22Rv1 (cell line): ENCODE measurements around the gene KLHL29.

Source experiments
- H3K27ac ChIP-seq: fragments of 450-650 bp; 2 replicates; pipeline ENCODE4 v1.5.1; 2017
- ZFX ChIP-seq: fragments of 450-650 bp; IDR thresholded peaks from 2 replicates; pipeline ENCODE4 v1.6.1; 2017; ENCODE audit warnings: antibody characterized with exemption, borderline replicate concordance
- TF ChIP-seq, protein P1 (sequence below): fragments of 450-650 bp; IDR thresholded peaks from 2 replicates; pipeline ENCODE4 v1.5.1; 2017; ENCODE audit warnings: mild to moderate bottlenecking

The KLHL29 gene

DNA sequence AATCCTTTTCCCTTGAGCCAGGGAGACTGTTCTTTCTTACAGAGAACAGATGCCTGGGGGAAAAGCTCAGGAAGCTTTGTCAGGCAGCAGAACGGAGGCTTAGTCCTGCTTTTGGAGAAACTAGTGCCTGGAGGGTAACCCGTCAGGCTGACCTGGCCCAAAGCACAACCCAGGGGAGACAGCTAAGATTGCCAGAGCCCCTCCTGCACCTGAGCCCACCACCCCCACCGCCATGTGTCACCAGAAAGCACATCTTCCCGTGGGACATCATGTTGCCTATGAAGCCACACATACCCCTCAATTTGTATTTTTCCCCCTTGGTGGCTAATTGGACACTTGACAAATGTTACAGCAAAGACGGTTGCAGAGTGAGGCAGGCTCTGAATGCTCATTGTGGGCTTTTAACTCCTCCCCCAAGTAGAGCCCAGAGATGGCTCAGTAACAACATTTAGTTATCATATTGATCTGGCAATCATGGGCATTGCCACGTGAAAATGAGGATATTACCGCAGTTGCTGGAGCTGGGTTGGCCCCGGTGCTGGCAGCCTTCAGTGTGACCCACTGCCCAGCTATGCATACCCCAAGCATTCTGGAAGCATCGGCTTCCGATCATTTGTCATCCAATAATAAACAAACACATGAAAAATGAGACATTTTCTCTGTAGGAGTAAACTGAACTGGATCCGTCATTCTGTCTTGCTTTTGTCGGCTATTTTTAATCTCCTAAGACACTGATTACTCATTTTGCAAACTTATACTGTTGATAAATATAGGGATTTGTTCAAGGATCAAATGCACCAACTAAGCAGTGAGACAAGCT is 312.5 kb downstream of the KLHL29 start:
- H3K27ac ChIP-seq: no peak overlapping the region
- TF ChIP-seq ZFX: no peak
- TF ChIP-seq, protein P1, sequence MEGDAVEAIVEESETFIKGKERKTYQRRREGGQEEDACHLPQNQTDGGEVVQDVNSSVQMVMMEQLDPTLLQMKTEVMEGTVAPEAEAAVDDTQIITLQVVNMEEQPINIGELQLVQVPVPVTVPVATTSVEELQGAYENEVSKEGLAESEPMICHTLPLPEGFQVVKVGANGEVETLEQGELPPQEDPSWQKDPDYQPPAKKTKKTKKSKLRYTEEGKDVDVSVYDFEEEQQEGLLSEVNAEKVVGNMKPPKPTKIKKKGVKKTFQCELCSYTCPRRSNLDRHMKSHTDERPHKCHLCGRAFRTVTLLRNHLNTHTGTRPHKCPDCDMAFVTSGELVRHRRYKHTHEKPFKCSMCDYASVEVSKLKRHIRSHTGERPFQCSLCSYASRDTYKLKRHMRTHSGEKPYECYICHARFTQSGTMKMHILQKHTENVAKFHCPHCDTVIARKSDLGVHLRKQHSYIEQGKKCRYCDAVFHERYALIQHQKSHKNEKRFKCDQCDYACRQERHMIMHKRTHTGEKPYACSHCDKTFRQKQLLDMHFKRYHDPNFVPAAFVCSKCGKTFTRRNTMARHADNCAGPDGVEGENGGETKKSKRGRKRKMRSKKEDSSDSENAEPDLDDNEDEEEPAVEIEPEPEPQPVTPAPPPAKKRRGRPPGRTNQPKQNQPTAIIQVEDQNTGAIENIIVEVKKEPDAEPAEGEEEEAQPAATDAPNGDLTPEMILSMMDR: no peak

DNA sequence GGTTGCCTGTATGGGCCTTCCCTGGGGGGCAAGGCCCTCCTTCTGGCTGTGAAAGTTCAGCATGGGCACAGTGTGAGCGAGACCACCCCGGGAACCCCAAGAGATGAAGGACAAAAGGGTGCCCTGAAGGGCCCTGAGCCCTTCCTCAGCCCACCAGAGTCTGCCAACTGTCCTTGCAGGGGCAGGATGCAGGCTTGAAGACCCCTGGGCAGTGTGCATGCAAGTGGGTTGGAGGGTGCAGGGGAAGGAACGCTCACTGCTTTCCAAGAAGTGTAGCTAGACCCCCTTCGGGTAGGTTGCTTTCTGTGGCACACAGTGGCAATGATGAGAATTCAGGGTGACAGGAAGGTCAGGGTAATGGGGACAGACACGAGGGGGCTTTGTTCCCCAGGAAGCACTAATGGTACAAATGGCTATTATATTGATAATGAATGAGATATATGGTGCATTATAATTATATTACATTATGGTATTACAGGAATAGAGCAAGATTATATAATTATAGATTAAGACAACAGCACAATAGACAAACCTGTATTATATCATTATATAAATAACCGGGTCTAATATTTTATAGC is 313.2 kb downstream of the KLHL29 start:
- H3K27ac ChIP-seq: no peak overlapping the region
- no peak for TF ChIP-seq ZFX
- TF ChIP-seq, protein P1: no peak

DNA sequence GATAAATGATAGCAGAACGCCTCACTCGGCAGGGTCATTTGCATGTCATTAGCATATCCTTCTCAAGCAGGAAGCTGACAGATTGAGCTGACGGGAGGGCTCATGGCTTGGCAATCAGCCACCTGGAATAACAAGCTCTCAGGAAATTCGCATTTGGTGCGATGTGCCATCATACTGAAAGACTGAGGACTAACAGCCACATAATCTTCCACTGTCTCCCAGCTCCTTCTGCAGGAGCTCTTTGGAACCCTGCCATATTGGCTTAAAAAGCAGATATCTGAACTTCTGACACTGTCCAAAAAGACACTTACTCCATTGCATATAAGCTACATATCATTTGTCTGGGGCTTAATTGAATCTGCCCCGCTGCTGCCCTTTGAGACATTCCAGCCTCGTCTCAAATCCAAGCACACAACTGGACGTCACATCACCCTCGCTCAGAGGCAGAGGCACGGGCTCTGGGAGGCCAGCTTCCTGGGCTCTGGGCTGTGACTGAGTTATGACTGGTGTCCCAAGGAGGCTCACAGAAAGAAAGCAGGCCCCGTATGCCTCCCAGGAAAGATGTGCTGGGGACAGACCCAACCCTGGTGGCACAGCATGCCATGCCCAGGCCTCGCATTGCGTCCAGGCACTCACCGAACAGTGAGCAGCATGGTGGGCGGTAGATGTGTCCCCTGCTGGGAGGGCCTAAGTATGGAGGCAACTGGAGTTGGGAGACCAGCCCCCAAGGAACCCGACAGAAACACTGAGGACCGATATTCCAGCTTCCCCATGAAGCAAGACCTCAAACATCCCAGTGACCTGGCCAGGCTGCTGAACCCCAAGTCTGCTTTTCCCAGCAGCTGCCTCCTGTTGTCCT is 314.0 kb downstream of the KLHL29 start:
- no peak overlapping the region for H3K27ac ChIP-seq
- TF ChIP-seq, protein P1: no peak
- TF ChIP-seq ZFX: no peak

DNA sequence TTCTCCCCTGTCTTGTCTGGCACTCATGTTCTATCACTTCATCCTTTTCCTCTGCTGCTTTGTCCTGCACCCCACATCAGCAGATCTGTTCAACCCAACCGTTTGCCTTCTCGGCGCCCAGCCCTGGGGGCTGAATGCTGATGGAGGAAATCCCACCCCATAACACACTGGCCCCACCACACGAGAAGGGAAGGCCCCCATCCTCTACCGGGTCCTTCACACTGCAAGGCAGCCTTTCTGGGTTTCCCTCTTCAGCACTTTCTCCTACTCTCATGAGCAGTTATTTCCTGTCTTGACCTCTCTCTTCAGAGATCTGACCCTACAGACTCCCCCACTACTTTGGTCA is 314.6 kb downstream of the KLHL29 start:
- H3K27ac ChIP-seq: no peak overlapping the region
- TF ChIP-seq, protein P1: no peak

DNA sequence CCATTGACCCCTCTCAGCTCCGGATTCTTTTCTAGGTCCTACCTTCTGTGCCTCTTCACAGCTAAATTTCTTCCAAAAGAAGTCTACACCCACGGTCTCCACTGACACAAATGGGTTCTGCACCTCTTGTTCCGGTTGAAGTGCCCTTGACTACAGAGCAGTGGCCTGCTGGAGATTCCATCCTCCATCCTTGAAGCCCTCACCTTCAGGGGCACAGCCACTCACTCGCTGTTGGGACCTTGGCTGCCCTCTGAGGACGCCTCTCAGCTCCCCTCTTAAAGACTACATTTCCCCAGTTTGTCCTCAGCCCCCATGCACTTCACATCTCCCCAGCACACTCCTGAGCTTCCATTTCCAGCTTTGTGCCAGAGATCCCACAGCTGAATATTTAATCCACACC is 315.6 kb downstream of the KLHL29 start:
- no peak overlapping the region for H3K27ac ChIP-seq
- TF ChIP-seq, protein P1: no peak
- TF ChIP-seq ZFX: no peak

DNA sequence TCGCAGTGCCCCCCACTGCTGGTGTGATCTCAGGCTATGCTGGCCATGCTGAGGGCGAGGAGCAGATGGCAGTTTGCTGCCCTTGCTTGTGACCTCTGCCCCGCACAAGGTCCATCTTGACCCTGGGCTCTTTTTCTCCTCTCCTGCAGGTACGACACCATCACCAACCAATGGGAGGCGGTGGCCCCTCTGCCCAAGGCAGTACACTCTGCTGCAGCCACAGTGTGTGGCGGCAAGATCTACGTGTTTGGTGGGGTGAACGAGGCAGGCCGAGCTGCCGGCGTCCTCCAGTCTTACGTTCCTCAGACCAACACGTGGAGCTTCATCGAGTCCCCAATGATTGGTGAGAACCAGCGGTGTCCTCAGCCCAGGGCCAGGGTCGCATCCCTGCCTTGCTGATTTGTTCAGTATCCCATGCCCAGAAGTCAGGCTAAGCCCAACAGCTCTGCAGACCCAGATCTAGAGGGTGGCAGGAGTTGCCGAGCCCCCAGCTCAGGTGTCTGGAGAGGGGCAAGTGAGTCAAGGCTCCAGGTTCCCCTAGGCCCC is 318.1 kb downstream of the KLHL29 start:
- no peak overlapping the region for H3K27ac ChIP-seq
- TF ChIP-seq, protein P1: no peak
- TF ChIP-seq ZFX: no peak
